GM18526 (cell line): Measurements from ENCODE around the gene DNAH9.

Experiments
- POLR2A ChIP-seq: IDR thresholded peaks from 3 replicates; pipeline ENCODE4 v1.6.1; 2011; ENCODE audit not compliant: insufficient read length; ENCODE audit errors: extremely low read depth

DNAH9 gene

DNA sequence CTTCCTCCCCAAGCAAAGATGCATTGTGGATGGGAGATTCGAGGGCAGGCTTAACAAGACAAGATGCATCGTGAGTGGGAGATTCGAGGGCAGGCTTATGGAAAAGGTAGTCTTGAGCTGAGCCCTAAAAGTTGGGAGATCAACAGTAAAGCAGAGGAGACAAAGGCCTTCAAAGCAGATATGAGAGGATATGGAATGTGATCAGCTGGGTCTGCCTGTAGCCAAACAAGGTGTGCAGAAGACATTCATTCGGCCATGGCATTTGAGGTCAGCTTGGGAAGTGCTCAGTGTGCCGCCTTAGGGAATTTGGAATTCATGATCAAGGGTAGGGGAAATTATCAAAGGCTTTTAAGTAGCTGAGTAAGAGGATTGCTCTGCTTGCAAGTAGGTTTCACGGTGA is 39.5 kb downstream of the DNAH9 start:
- no peak for TF ChIP-seq POLR2A

DNA sequence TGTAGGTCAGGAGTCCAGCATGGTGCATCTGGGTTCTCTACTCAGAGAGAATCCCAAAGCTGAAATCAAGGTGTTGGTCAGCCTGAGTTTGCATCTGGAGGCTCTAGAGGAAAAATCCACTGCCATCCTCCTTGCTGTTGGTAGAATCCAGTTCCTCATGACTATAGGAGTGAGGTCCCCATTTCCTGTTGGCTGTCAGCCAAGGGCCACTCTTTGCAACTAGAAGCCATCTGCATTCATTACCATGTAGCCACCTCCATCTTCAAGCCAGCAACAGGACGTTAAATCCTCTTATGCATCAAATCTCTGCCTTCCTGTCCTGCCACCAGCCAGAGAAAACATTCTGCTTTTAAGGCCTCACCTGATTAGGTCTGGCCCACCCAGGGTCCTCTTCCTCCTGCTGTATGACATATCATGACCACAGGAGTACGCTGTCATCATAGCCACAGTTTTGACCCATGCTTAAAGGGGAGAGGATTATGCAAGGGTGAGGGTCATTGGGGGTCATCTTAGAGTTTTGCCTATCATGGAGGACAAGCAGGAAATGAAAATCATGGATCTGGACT is 40.5 kb downstream of the DNAH9 start:
- no peak for TF ChIP-seq POLR2A

DNA sequence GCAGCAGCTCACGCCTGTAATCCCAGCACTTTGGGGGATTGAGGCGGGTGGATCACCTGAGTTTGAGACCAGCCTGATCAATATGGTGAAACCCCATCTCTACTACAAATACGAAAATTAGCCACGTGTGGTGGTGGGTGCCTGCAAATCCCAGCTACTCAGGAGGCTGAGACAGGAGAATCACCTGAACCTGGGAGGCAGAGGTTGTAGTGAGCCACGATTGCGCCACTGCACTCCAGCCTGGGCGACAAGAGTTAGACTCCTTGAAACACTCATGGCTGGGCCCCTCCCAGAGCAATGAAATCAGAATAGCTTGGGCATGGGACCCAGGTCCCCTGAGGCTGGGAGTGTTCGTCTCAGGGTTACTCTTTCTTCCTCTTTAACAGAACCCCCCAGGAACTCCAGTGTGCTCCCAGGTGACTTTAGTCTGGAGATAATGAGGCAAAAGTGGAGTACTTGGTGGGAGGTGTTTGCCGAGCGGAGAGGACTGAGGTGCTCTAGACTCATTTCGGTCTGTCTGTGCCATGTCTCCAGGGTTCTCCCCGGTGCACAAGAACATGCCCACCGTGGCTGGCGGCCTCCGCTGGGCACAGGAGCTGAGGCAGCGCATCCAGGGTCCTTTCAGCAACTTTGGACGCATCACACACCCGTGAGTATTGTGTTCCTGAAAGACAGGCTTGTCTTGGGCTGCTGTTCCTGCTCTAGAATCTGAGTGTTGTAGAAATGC is 41.6 kb downstream of the DNAH9 start:
- TF ChIP-seq POLR2A = no peak

DNA sequence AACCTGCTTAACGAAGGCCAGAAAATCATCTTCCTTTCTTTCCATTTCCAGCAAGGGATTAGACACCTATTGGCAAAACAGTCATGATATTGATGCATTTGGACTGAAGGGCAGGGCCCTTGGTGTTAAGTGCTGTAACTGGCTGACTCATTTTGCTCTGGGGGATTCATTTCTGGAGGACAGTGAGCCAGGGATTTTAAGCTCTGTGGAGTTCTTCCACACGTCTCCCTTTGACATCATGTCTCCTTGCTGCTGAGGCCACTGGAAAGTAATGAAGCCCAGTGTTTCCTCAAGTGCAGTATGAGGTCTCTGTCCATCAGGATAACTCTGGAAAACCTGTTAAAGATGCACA is 42.2 kb downstream of the DNAH9 start:
- TF ChIP-seq POLR2A = no peak

DNA sequence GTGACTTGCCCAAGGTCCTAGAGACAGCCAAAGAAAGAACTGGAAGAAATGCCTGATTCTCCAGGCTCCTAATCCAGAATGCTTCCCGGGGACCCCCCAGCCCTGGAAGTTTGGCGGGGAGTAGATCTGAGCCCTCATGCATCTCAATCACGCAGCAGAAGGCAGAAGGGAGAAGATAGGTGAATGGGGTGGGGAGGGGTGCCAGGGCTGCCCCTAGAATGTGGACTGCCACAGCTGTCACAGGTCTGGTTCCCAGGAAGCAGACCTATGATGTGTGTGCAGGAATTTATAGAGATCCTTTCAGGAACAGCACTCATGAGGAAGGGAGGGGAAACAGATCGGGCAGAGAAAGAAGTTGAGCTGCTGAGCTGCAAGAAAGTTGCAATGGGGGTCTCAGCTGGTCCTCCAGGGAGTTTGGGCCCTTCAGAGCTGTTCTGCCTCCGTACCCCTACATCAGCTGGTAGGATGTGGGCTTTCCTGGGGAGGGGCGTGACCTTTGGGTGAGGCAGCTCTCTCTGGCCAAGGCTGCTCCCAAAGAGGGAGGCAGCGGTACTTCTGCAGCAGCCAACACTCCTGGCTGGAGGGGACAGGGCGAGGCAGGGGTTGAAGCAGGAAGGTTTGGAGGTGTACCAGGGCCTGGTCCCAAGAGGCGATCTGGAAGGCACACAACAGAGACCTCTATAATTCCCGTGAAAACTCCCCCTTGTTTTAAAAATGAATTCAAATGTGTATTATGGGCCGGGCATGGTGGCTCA is 43.4 kb downstream of the DNAH9 start:
- TF ChIP-seq POLR2A = no peak

DNA sequence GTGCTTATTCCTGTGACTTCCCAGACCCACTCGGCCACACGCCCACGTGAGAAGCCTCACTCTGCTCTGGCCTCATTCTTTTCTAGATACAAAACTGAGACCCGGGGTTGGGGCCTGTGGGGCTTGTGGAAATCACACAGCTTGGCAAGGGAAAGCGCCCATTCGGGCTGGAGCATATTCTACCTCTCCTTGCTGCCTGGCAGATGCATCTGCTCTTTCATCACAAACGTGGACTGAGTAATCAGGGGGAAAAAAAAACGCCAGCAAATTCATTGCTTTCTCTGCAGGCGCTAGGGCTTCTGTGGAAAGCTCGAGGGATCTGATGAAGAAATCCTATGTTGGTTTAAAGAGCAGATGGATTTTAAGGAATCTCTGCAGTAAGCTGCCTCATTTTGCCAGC is 44.4 kb downstream of the DNAH9 start:
- no peak for TF ChIP-seq POLR2A

DNA sequence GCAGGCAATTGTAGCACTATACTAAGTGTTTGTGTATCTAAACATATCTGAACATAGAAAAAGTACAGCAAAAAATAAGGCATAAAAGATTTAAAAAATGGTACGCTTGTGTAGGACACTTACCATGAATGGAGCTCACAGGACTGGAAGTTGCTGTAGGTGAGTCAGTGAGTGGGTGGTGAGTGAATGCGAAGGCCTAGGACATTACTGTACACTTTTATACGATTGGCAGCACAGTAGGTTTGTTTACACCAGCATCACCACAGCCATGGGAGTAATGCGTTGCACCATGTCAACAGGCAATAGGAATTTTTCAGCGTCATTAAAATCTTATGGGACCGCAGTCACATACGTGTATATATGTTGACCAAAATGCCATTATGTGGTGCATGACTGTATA is 45.6 kb downstream of the DNAH9 start:
- TF ChIP-seq POLR2A = no peak

DNA sequence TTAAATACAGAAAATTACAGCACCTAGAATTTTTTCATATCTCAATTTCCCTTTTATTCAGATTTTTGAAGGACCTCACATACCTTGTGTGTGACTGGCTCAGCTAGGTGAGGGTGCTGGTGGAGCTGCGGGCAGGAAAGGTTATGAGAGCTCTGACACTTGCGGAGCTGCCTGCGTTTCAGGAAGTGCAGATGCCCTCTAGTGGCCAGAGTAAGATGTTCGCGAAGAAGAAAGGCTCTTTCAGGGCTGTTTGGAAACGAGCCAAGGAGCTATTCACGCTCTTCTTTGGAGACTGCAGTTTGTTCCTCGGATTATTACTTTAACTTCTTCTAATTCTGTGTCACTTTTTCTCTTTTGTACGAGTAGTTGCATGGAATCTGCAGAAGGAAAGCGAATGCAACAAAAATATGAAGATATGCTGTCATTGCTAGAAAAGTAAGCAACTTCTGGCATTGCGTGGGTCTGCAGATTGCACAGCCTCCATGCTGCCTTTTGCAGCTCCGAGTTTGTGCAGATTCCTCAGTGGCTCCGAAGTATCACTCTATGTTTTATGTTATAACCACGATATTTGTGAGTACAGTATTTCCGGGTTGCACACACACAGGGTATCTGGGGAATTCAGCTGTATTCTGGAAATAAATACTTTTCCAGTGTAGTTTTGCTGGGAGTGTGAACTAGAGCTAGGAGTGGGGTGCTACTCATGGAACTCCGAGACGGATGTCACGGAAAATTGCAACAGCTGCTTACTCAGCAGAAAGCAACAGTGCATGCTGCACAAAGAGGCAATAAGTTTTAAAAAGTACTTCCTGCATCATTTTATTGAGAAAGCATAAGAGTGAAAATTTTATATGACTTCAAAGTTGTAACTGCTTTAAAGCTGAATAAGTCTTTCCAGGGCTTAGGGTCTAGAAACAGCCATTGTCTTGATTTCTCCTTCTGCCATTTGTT is 46.3 kb downstream of the DNAH9 start:
- TF ChIP-seq POLR2A = no peak

DNA sequence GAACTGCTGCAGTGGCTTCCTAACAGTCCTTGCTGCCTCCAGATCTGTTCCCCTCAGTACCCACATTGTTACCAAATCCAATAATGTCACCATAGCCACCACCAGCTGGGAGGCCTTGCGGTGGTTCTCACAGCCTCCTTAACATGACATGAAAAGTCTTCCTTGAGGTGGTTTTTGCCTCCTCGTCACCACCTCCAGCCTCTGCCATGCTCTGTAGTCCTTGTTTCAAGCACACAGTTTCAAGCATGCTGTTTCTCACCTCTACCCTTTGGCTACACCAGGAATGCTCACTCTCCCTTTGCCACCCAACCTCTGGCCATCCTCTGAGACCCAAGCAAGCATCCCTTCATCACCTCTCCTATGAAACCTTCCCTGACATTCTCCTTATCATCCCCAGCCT is 47.2 kb downstream of the DNAH9 start:
- TF ChIP-seq POLR2A = no peak

DNA sequence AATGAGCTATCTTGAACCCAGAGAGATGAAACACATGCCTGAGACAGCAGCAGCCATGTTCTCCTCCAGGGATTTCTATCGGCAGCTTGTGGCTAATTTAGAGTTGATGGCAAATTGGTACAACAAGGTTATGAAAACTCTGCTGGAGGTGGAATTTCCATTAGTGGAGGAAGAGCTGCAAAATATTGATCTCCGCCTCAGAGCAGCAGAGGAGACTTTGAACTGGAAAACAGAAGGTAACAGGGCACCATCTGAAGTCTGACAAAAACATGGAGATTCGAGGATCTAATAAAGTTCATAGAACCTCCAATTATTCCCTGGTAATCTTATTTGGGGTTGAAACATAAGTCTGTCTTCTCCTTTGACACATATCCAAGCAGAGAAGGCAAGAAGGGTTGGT is 52.8 kb downstream of the DNAH9 start:
- TF ChIP-seq POLR2A = no peak

DNA sequence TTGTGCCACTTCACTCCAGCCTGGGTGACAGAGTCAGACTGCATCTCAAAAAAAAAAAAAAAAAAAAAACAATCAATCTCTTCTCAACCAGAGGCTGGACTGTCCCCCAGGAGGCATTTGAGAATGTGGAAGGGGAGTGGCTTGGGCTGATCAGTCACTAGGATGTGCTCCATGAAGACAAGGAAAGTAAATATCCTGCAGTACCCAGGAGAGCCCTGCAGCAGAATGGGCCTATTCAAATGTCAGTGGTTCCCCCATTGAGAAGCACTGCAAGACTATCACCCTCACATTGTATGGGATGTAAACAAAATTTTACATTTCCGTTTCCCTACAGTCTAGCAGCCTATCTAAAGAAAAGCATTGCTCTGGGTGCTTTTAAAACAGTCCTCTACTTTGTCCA is 70.3 kb downstream of the DNAH9 start:
- no peak for TF ChIP-seq POLR2A

DNA sequence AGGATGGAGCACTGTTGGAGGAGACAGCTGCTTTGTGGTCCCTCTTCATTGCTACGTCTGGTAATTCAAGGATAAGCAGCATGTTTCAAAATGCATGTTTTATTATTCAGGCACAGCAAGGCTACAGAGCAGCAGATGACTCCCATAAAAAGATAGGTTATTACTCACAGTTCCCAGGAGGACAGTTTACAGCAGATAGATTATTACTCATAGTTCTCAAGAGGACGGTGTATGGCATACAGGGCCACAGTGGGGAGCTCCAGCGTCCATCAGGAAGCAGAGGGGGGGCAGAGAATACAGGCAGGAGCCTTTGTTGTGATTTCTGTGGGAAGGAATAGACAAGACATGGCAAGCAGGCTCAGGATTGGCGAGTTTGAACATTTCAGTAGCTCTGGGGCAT is 72.9 kb downstream of the DNAH9 start:
- TF ChIP-seq POLR2A = no peak

DNA sequence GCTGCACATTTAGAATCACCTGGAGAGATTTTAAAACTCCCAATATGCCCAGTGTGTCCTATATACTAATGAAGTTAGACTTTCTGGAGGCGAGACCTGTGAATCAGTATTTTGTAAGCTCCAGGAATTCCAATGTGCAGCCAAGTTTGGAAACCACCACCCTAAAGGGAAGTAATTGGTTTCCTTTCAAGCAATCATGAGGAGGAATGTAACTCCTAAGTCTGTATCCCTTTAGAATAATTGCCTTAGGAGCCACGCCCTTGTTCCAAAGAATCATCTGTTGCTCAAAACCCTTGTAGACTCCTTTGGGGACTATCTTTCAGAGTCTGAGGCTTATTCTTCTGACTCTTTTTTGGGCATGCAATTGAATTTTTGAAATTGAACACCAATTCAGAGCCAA is 84.4 kb downstream of the DNAH9 start:
- TF ChIP-seq POLR2A = no peak

DNA sequence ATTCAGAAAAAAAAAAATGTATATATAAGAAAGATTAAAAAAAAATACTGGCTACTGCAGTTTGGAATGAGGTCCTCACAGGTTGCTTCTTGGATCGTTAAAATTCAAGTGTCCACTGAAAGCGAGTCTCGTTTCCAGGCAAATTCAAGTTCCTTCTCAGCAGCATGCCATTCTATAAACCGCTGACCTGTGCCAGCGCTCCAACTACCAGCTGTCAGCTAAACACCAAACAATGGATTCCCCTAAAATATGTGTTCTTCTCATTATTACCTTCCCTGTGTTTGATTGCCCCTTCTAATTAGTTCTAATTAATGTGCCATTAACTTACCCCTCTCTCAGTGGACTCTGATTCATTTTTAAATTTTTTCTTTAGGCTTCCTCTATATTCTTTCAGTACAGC is 92.4 kb downstream of the DNAH9 start:
- no peak for TF ChIP-seq POLR2A

DNA sequence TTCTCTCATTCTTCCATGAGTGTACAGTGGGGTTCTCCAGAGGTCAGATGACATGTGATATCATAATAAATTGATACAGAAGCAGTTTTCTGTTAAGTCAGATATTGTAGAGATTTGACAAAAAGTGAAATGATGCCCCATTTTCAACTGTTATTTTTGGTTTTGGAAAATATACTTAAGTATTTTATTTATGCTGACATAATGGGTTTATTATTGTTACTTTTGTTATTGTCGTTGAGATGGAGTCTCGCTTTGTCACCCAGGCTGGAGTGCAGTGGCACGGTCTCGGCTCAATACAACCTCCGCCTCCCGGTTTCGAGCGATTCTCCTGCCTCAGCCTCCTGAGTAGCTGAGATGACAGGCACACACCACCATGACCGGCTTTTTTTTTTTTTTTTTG is 94.4 kb downstream of the DNAH9 start:
- no peak for TF ChIP-seq POLR2A
